Measurements from ENCODE around the gene USP4. TPM values are rescaled to one million over a fixed set of nuclear protein-coding genes. Genes with fewer than 3 reads are reported as not detected.
A peak's percentile ranks its signal among the peaks of the same experiment; 100 is the strongest.

The USP4 gene
- total and polyA plus RNA-seq, 4 donors = 12.5 to 17.7 (median 14.9) TPM

DNA sequence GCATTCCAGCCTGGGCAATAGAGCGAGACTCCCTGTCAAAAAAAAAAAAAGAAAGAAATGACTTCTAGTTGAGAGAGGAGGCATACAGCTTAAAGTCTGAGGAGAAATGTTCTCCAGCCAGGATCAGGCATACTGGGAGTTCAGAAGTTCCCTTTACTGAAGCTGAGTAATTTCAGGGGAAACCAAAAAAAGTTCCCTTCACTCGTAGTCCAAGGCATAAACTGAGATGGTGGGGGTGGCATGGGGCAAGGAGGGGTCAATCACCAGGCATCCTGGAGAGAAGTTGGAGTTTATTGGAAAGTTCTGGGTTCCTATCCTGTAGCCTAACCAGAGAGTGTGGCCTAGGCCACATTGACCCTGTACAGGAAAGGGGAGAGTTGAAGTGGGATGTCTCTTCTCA is 12.4 kb upstream of the USP4 start (continued):
- TF ChIP-seq, protein P1, sequence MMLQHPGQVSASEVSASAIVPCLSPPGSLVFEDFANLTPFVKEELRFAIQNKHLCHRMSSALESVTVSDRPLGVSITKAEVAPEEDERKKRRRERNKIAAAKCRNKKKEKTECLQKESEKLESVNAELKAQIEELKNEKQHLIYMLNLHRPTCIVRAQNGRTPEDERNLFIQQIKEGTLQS (IDR thresholded peaks at IDR 0.05) = no peak
- TF ChIP-seq, protein P2, sequence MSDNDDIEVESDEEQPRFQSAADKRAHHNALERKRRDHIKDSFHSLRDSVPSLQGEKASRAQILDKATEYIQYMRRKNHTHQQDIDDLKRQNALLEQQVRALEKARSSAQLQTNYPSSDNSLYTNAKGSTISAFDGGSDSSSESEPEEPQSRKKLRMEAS (IDR thresholded peaks at IDR 0.05) = no peak

DNA sequence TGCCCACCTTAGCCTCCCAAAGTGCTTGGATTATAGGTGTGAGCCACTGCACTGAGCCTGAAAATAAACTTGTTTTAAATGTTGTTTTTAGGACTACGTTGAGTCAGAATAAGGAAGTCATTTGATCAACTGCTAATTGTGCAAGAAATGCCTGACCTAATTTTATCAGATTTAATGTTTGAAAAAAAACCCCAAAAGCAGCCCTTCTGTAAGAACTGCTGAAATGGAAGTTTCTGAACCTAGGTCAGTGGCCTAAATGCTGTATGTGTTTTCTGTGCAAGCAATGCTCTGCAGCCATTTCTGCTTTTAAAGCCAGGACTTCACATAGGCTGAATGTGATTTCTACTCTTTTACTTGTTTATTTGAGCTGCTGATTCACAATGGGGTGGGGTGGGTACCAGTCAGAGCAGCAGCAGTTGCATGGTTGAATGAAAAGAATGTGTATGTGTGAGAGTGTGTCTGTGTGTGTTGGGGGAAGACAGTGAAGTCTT is 11.7 kb upstream of the USP4 start:
- Histone ChIP-seq H3K4me1 (ENCODE audit: control insufficient read depth in 4 of 4, insufficient read depth in 4 of 4, low read length in 3 of 4) (peaks cover 6 to 31% (median 21%) of the 10 kb centered on the region in 4 donors), H3K4me3 (ENCODE audit: low read depth in 1 of 3, low read length in 3 of 3) (no peak overlapping the region), H3K36me3 (ENCODE audit: control insufficient read depth in 4 of 4, insufficient read depth in 3 of 4, low read depth in 1 of 4, low read length in 3 of 4) (peaks cover 0 to 11% (median 5%) of the 10 kb centered on the region in 4 donors), H3K27ac (ENCODE audit: low read depth in 1 of 2, low read length in 2 of 2) (peak overlapping the region; percentile 58 to 91), H3K9ac (ENCODE audit: low read depth in 1 of 2, low read length in 2 of 2) (no peak overlapping the region), H3K27me3 (ENCODE audit: control insufficient read depth in 4 of 4, insufficient read depth in 4 of 4, low read length in 3 of 4) (no peaks in the 10 kb centered on the region), H3K9me3 (ENCODE audit: control insufficient read depth in 4 of 4, low read length in 3 of 4) (no peaks in the 10 kb centered on the region)
- no peak for TF ChIP-seq HNF4A (conservative IDR thresholded peaks at IDR 0.05)
- TF ChIP-seq SP1 (IDR thresholded peaks at IDR 0.05) = peak; percentile 63
- TF ChIP-seq, protein P2 (IDR thresholded peaks at IDR 0.05) = no peak
- peak; percentile 44 for TF ChIP-seq YY1 (IDR thresholded peaks at IDR 0.05)
- no peak for TF ChIP-seq RXRA (IDR thresholded peaks at IDR 0.05)
- peak in 1 of 2 donors; percentile 66 for TF ChIP-seq JUND (IDR thresholded peaks at IDR 0.05)
- 12% methylated on average over 1 of the region's 1 CpG for WGBS
- no peak for DNase-seq (ENCODE audit: low spot score)

DNA sequence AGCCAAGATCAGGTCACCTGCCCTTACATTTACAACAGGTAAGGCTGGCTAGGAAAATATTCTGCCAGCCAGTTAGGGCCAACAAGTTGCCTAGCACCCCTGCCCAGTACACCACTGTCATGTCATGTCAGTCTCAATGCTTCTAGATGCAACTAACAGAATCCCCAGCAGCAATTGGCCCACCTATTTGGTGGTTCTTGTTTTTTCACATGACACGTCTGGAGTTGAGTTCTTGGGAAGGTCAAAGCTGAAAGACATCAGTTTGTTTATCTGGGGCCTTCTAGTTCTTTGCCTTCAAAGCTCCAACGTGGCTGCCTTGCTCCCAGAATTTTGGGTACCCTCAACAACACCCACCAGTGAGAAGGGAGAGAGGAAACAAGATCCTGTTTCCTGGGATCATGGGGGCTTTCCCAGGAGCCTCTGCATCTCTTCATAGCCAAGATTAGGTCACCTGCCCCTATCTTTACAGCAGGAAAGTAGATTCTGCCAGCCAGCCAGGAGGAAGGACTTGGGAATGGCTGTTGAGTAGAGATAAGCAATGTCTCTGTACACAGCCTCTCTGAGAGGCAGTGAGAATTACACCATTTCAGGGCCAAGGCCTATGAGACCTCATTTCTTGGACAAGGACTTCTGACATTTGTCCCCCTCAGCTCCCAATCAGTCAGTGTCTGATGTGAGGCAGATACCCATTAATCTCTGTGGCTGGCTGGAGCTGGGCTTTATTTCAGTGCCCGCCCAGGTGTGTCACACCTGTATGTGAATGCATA is 9.7 kb upstream of the USP4 start:
- WGBS = 68% methylated on average over 3 of the region's 3 CpGs
- Histone ChIP-seq H3K4me3 (ENCODE audit: low read depth in 1 of 3, low read length in 3 of 3) (no peak overlapping the region), H3K27ac (ENCODE audit: low read depth in 1 of 2, low read length in 2 of 2) (peak overlapping the region; percentile 19 to 57)

More for the DNA sequence above, 9.7 kb upstream of the USP4 start:
- DNase-seq (ENCODE audit: low spot score) = peak; percentile 58
- Histone ChIP-seq H3K36me3 (ENCODE audit: control insufficient read depth in 4 of 4, insufficient read depth in 3 of 4, low read depth in 1 of 4, low read length in 3 of 4) (no peaks in the 10 kb centered on the region), H3K27me3 (ENCODE audit: control insufficient read depth in 4 of 4, insufficient read depth in 4 of 4, low read length in 3 of 4) (no peaks in the 10 kb centered on the region), H3K9ac (ENCODE audit: low read depth in 1 of 2, low read length in 2 of 2) (no peak overlapping the region), H3K4me1 (ENCODE audit: control insufficient read depth in 4 of 4, insufficient read depth in 4 of 4, low read length in 3 of 4) (peaks cover 6 to 23% (median 17%) of the 10 kb centered on the region in 4 donors), H3K9me3 (ENCODE audit: control insufficient read depth in 4 of 4, low read length in 3 of 4) (no peaks in the 10 kb centered on the region)
- TF ChIP-seq, protein P3, sequence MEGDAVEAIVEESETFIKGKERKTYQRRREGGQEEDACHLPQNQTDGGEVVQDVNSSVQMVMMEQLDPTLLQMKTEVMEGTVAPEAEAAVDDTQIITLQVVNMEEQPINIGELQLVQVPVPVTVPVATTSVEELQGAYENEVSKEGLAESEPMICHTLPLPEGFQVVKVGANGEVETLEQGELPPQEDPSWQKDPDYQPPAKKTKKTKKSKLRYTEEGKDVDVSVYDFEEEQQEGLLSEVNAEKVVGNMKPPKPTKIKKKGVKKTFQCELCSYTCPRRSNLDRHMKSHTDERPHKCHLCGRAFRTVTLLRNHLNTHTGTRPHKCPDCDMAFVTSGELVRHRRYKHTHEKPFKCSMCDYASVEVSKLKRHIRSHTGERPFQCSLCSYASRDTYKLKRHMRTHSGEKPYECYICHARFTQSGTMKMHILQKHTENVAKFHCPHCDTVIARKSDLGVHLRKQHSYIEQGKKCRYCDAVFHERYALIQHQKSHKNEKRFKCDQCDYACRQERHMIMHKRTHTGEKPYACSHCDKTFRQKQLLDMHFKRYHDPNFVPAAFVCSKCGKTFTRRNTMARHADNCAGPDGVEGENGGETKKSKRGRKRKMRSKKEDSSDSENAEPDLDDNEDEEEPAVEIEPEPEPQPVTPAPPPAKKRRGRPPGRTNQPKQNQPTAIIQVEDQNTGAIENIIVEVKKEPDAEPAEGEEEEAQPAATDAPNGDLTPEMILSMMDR (IDR thresholded peaks at IDR 0.05; ENCODE audit: low read depth, low read length, missing input control) = no peak
- TF ChIP-seq RAD21 (IDR thresholded peaks at IDR 0.05) (no peak), YY1 (IDR thresholded peaks at IDR 0.05) (no peak), TAF1 (conservative IDR thresholded peaks at IDR 0.05) (no peak), GABPA (IDR thresholded peaks at IDR 0.05 in 1 of 2, conservative IDR thresholded peaks at IDR 0.05 in 1 of 2) (no peak), HNF4A (conservative IDR thresholded peaks at IDR 0.05) (no peak), NR2F2 (IDR thresholded peaks at IDR 0.05) (no peak), JUND (IDR thresholded peaks at IDR 0.05) (no peak), SP1 (IDR thresholded peaks at IDR 0.05) (no peak), EGR1 (IDR thresholded peaks at IDR 0.05; ENCODE audit: low read depth in 2 of 2) (no peak), FOXA1 (IDR thresholded peaks at IDR 0.05) (no peak), RXRA (IDR thresholded peaks at IDR 0.05) (no peak), HNF4G (IDR thresholded peaks at IDR 0.05) (no peak), FOXA2 (IDR thresholded peaks at IDR 0.05) (no peak)
- TF ChIP-seq, protein P4, sequence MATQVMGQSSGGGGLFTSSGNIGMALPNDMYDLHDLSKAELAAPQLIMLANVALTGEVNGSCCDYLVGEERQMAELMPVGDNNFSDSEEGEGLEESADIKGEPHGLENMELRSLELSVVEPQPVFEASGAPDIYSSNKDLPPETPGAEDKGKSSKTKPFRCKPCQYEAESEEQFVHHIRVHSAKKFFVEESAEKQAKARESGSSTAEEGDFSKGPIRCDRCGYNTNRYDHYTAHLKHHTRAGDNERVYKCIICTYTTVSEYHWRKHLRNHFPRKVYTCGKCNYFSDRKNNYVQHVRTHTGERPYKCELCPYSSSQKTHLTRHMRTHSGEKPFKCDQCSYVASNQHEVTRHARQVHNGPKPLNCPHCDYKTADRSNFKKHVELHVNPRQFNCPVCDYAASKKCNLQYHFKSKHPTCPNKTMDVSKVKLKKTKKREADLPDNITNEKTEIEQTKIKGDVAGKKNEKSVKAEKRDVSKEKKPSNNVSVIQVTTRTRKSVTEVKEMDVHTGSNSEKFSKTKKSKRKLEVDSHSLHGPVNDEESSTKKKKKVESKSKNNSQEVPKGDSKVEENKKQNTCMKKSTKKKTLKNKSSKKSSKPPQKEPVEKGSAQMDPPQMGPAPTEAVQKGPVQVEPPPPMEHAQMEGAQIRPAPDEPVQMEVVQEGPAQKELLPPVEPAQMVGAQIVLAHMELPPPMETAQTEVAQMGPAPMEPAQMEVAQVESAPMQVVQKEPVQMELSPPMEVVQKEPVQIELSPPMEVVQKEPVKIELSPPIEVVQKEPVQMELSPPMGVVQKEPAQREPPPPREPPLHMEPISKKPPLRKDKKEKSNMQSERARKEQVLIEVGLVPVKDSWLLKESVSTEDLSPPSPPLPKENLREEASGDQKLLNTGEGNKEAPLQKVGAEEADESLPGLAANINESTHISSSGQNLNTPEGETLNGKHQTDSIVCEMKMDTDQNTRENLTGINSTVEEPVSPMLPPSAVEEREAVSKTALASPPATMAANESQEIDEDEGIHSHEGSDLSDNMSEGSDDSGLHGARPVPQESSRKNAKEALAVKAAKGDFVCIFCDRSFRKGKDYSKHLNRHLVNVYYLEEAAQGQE (IDR thresholded peaks at IDR 0.05) = no peak
- TF ChIP-seq, protein P5, sequence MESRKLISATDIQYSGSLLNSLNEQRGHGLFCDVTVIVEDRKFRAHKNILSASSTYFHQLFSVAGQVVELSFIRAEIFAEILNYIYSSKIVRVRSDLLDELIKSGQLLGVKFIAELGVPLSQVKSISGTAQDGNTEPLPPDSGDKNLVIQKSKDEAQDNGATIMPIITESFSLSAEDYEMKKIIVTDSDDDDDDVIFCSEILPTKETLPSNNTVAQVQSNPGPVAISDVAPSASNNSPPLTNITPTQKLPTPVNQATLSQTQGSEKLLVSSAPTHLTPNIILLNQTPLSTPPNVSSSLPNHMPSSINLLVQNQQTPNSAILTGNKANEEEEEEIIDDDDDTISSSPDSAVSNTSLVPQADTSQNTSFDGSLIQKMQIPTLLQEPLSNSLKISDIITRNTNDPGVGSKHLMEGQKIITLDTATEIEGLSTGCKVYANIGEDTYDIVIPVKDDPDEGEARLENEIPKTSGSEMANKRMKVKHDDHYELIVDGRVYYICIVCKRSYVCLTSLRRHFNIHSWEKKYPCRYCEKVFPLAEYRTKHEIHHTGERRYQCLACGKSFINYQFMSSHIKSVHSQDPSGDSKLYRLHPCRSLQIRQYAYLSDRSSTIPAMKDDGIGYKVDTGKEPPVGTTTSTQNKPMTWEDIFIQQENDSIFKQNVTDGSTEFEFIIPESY (IDR thresholded peaks at IDR 0.05) = no peak
- TF ChIP-seq, protein P1 (IDR thresholded peaks at IDR 0.05) = no peak

All from liver (tissue), 9 donors.